Activated CD4-positive, alpha-beta memory T cell treated with anti-CD3 and anti-CD28 coated beads, Interleukin-2, amount 10 ng/mL, durations not matched to agents 7 days and 5 days (primary cell): Measurements from ENCODE around the gene PSMB11. TPM values are rescaled to one million over a fixed set of nuclear protein-coding genes. Genes with fewer than 3 reads are reported as not detected.
"Not testable (repeated sequence)": the region's sequence is repeated elsewhere in the genome, so short reads cannot be mapped to it uniquely, and the experiment has no call there.

Experiments
- CTCF ChIA-PET: fragments of 350-600 bp; sonication (Branson Sonifier 250); formaldehyde crosslinking; loops from one replicate; lab custom pipeline; 2021; ENCODE audit warnings: antibody characterized with exemption, inconsistent platforms; lab: Charles Lee
- POLR2A ChIA-PET: fragments of 350-600 bp; sonication (Branson Sonifier 250); formaldehyde crosslinking; loops from one replicate; lab custom pipeline; 2021; ENCODE audit warnings: antibody characterized with exemption; lab: Charles Lee
- DNase-seq: peaks from one replicate; pipeline ENCODE4 v3.0.0-alpha.2; 2020
- H3K27ac Mint-ChIP-seq: one replicate; pipeline ENCODE4 v1.8.0; 2021; ENCODE audit warnings: mild to moderate bottlenecking, mixed read lengths
- H3K27me3 Mint-ChIP-seq: one replicate; pipeline ENCODE4 v1.8.0; 2021; ENCODE audit warnings: mixed read lengths
- H3K36me3 Mint-ChIP-seq: one replicate; pipeline ENCODE4 v1.8.0; 2021; ENCODE audit warnings: low read depth, mixed read lengths
- H3K4me1 Mint-ChIP-seq: one replicate; pipeline ENCODE4 v1.8.0; 2021; ENCODE audit warnings: mixed read lengths
- H3K4me3 Mint-ChIP-seq: one replicate; pipeline ENCODE4 v1.8.0; 2021; ENCODE audit warnings: mild to moderate bottlenecking, mixed read lengths
- H3K9me3 Mint-ChIP-seq: one replicate; pipeline ENCODE4 v1.8.0; 2021; ENCODE audit warnings: mixed read lengths
- total RNA-seq, 2 experiments: library from RNA; stranded (reverse); gene quantifications; one replicate each; pipeline ENCODE4 v1.2.3, GENCODE V29; 2021

Gene PSMB11, protein sequence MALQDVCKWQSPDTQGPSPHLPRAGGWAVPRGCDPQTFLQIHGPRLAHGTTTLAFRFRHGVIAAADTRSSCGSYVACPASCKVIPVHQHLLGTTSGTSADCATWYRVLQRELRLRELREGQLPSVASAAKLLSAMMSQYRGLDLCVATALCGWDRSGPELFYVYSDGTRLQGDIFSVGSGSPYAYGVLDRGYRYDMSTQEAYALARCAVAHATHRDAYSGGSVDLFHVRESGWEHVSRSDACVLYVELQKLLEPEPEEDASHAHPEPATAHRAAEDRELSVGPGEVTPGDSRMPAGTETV
- total RNA-seq, result not detected

DNA sequence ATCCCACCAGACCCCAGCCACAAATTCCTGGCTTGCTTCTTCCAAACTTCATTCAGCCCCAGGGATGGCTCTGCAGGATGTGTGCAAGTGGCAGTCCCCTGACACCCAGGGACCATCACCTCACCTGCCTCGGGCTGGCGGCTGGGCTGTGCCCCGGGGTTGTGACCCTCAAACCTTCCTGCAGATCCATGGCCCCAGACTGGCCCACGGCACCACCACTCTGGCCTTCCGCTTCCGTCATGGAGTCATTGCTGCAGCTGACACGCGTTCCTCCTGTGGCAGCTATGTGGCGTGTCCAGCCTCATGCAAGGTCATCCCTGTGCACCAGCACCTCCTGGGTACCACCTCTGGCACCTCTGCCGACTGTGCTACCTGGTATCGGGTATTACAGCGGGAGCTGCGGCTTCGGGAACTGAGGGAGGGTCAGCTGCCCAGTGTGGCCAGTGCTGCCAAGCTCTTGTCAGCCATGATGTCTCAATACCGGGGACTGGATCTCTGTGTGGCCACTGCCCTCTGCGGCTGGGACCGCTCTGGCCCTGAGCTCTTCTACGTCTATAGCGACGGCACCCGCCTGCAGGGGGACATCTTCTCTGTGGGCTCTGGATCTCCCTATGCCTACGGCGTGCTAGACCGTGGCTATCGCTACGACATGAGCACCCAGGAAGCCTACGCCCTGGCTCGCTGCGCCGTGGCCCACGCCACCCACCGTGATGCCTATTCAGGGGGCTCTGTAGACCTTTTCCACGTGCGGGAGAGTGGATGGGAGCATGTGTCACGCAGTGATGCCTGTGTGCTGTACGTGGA, at the start of gene PSMB11:
PSMB11 (plus strand) TSS at position 51 of the 804 bp plus-strand sequence; CDS start at position 65, 14 bp downstream.
- Mint-ChIP-seq H3K4me1 (no peaks in the 10 kb centered on the region), H3K27ac (no peak within 1 kb of the TSS), H3K4me3 (no peak within 1 kb of the TSS), H3K27me3 (no peaks in the 10 kb centered on the region), H3K36me3 (no peaks in the 10 kb centered on the region), H3K9me3 (no peaks in the 10 kb centered on the region)
- POLR2A ChIA-PET, result interaction anchor here (1.2 kb wide), 1 partner anchor 36 kb away, joined by 5 read pairs; no protein-coding TSS in a partner anchor
- DNase-seq, result no peak
- CTCF ChIA-PET, result interaction anchor here (1.9 to 2.2 kb wide), 2 partner anchors 14 to 27 kb away, joined by 6 to 7 read pairs; no protein-coding TSS in a partner anchor

DNA sequence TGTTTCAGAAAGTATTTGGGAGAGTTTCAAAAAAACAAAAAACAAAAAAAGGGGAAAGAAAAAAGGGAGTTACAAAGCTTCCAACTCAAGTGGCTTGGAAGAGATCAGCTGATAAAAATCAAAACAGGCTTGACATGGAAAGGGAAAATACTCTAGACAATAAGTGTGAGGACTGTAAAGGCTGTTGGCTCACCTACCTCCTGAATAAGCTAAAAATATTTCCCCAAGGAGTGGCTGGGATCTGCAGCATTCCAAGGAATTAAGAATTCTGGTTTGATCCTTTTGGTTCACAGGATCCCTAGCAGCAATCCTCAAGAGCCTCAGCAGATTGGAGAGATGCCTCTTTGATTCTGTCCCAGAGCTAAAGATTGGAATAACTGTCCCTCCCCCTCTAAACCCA, 48.5 kb upstream of the PSMB11 start:
- POLR2A ChIA-PET, result interaction anchor here (5.3 kb wide), 1 partner anchor 14 kb away, joined by 48 read pairs; no protein-coding TSS in a partner anchor
- Mint-ChIP-seq H3K9me3 (no peaks in the 10 kb centered on the region), H3K4me1 (no peaks in the 10 kb centered on the region), H3K27ac (no peak overlapping the region), H3K27me3 (no peaks in the 10 kb centered on the region), H3K36me3 (no peaks in the 10 kb centered on the region), H3K4me3 (no peak overlapping the region)
- CTCF ChIA-PET, result interaction anchor here (0.7 to 6.9 kb wide), 9 partner anchors 8 to 101 kb away, joined by 3 to 71 read pairs (median 13); partner anchors contain the start of genes ACIN1, C14orf119 and CDH24
- no peak for DNase-seq

DNA sequence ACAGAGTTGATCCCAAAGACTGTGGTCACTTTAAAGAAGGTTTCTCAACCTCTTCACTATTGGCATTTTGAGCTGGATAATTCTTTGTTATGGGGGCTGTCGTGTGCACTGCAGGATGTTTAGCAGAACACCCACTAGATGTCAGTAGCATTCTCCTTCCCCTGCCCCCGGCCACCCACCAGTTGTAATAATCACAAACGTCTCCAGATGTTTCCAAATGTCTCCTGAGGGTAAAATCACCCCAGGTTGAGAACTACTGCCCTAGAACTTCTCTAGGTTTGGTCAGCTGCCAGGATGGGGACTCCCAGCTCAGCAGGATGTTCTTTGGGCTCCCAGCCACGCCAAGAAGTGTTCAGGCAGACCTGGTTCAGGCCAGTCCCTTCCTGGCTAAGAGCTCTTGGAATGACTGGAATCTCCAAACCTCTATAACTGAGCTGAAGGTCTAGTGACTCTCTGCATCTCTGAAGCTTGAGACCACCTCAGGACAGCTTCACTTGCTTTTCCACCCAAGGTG, 47.2 kb upstream of the PSMB11 start:
- Mint-ChIP-seq H3K27ac (no peak overlapping the region), H3K27me3 (no peaks in the 10 kb centered on the region), H3K36me3 (no peaks in the 10 kb centered on the region), H3K4me1 (no peaks in the 10 kb centered on the region), H3K4me3 (no peak overlapping the region), H3K9me3 (no peaks in the 10 kb centered on the region)
- peak; percentile 29 for DNase-seq
- ChIA-PET CTCF (interaction anchor here (0.7 to 6.9 kb wide), 23 partner anchors 9 to 1169 kb away, joined by 3 to 71 read pairs (median 5); partner anchors contain the start of gene CDH24), POLR2A (interaction anchor here (0.7 to 5.3 kb wide), 4 partner anchors 13 to 1075 kb away, joined by 3 to 48 read pairs (median 4); no protein-coding TSS in a partner anchor)

DNA sequence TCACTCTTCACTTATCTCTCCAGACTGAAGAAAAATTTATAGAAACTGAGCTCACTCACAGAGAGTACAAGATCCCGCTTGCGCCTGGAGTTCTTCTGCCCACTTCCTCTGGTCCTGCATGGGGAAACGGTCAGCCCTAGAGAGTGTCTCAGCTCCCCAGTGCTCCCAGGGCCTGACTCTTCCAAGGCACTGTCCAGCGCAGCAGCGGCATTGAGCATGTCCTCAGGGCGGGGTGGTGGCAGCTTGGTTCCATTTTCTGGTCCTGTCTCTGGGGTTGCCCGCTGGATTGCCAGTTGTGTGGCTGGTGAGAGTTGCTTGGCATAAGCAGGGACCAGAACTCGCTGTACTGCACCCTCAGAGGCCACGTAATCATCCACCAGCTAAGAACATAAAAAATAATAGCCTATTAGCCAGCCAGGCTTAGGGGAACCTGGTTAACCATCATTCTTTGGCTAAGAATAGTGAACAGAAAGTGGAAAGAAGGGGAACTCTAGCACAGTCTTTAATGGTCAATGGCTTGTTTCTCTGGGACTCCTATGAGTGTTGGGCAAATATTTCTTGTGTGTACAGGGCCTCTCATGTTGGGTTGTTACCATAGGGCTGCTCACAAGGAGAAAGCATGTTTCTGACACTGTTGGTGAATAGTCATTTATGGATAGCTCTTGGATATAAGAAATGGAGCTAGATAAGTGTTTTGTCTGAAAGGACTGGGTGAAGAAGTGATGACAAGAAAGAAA, 46.0 kb upstream of the PSMB11 start:
- no peak overlapping the region for H3K27ac Mint-ChIP-seq

GRCh38 chr14:22996768-22997654, 45.0 kb upstream of the PSMB11 start:
- ChIA-PET CTCF (interaction anchor here (0.7 to 6.9 kb wide), 10 partner anchors 8 to 72 kb away, joined by 3 to 71 read pairs (median 4); partner anchors contain the start of genes AJUBA, CDH24 and HAUS4), POLR2A (interaction anchor here (1.4 to 5.3 kb wide), 2 partner anchors 9 to 10 kb away, joined by 4 to 48 read pairs; no protein-coding TSS in a partner anchor)
- H3K27ac Mint-ChIP-seq, result no peak overlapping the region
- no peaks in the 10 kb centered on the region for H3K36me3 Mint-ChIP-seq
- H3K4me3 Mint-ChIP-seq, result no peak overlapping the region
- DNase-seq, result no peak
- no peaks in the 10 kb centered on the region for H3K9me3 Mint-ChIP-seq
- H3K27me3 Mint-ChIP-seq, result no peaks in the 10 kb centered on the region
- no peaks in the 10 kb centered on the region for H3K4me1 Mint-ChIP-seq

More for the DNA sequence above, 46.0 kb upstream of the PSMB11 start:
- no peak overlapping the region for H3K4me3 Mint-ChIP-seq
- no peaks in the 10 kb centered on the region for H3K36me3 Mint-ChIP-seq
- H3K27me3 Mint-ChIP-seq, result no peaks in the 10 kb centered on the region
- no peak for DNase-seq
- no peaks in the 10 kb centered on the region for H3K4me1 Mint-ChIP-seq
- ChIA-PET CTCF (interaction anchor here (0.6 to 6.9 kb wide), 20 partner anchors 7 to 1170 kb away, joined by 3 to 71 read pairs (median 4); partner anchors contain the start of genes CDH24 and HAUS4), POLR2A (interaction anchor here (1.1 to 5.3 kb wide), 2 partner anchors 10 to 11 kb away, joined by 3 to 48 read pairs; no protein-coding TSS in a partner anchor)
- no peaks in the 10 kb centered on the region for H3K9me3 Mint-ChIP-seq

GRCh38 chr14:22997676-22998323, 44.2 kb upstream of the PSMB11 start:
- H3K4me1 Mint-ChIP-seq, result no peaks in the 10 kb centered on the region
- CTCF ChIA-PET, result interaction anchor here (0.6 to 6.9 kb wide), 5 partner anchors 9 to 125 kb away, joined by 3 to 71 read pairs (median 3); partner anchors contain the start of genes AJUBA and CDH24
- no peaks in the 10 kb centered on the region for H3K27me3 Mint-ChIP-seq
- H3K27ac Mint-ChIP-seq, result no peak overlapping the region
- POLR2A ChIA-PET, result interaction anchor here (1.4 kb wide), 1 partner anchor 9 kb away, joined by 4 read pairs; no protein-coding TSS in a partner anchor
- no peaks in the 10 kb centered on the region for H3K9me3 Mint-ChIP-seq
- no peaks in the 10 kb centered on the region for H3K36me3 Mint-ChIP-seq
- DNase-seq, result no peak
- H3K4me3 Mint-ChIP-seq, result no peak overlapping the region

DNA sequence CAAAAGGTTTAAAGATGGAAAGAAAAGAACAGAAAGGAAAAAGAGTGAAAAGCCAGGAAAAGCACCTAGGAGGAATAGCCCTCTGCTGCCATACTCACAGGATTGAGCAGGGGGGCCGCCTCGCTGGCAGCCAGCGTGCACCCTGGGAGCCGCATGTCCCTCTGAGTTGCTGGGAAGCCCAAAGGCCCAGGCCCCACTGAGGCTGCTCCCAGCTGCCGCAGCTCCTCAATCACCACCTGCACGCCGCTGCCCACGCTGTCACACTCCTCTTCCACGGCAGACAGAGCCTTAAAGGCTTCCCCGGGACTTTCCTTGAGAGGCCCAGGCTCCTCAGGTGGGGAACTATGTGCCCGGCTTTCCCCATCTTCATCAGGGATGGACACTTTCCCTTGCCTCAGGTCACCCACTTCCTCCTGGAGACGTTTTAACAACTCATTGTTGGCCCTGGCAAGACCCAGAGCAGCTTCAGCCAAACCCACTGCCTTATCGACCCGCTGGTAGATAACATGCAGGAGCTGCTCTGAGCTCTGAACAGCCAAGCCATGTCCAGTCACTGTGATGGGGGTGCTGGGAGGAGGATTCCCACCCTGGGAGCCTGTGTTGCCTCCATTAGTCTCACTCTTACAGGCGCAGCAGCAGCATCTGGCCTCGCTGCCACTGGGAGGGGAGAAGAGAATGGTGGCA, 43.5 kb upstream of the PSMB11 start:
- Mint-ChIP-seq H3K27ac (no peak overlapping the region), H3K4me1 (no peaks in the 10 kb centered on the region), H3K4me3 (no peak overlapping the region), H3K27me3 (no peaks in the 10 kb centered on the region), H3K36me3 (no peaks in the 10 kb centered on the region), H3K9me3 (no peaks in the 10 kb centered on the region)
- DNase-seq, result no peak
- ChIA-PET POLR2A (interaction anchor here (1.4 kb wide), 1 partner anchor 8 kb away, joined by 4 read pairs; no protein-coding TSS in a partner anchor), CTCF (interaction anchor here (0.6 to 6.9 kb wide), 4 partner anchors 13 to 124 kb away, joined by 3 to 71 read pairs (median 33); partner anchors contain the start of genes AJUBA and CDH24)

DNA sequence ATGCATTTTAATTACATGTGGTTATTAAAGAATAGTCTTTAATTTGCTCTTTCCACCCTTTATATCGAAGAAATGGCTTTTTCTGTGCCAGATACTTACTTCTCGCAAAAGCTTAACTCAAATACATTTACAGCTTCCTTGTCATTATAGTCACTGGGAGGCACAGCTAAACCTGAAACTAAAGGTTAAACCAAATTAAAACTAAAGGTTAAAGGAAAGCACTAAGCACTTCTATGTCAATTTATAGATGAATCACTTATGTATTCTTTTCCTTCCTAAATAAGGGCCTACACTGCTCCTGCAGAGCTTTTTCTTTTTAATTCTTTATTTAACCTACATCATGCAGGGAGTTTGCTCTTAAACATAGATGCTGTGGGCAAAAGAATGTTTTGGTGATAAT, 41.2 kb upstream of the PSMB11 start:
- Mint-ChIP-seq H3K4me1 (peaks cover 7% of the 10 kb centered on the region), H3K4me3 (no peak overlapping the region), H3K36me3 (no peaks in the 10 kb centered on the region), H3K27ac (no peak overlapping the region), H3K9me3 (no peaks in the 10 kb centered on the region), H3K27me3 (no peaks in the 10 kb centered on the region)
- DNase-seq, result no peak
- ChIA-PET POLR2A (interaction anchor here (1.0 kb wide), 1 partner anchor 14 kb away, joined by 3 read pairs; no protein-coding TSS in a partner anchor), CTCF (interaction anchor here (1.3 to 2.5 kb wide), 5 partner anchors 14 to 68 kb away, joined by 4 to 15 read pairs (median 10); partner anchors contain the start of gene CDH24)

DNA sequence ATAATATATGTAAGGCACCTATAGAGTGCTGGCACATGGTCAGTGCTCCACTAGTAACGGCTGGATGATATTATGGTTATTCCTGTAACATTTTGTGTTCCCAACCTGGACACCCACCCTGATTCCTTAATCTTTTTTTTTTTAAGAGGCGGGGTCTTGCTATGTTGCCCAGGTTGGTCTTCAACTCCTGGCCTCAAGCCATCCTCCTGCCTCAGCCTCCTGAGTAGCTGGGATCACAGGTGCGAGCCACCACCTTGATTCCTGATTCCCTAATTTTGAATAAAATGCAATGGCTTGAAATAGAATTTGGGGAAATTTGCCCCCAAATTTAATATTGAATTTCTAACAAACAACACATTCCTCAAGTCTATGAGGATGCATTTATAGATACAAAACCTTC, 39.4 kb upstream of the PSMB11 start:
- no peak for DNase-seq
- peaks cover 22% of the 10 kb centered on the region for H3K4me1 Mint-ChIP-seq
- H3K36me3 Mint-ChIP-seq, result no peaks in the 10 kb centered on the region
- no peak overlapping the region for H3K27ac Mint-ChIP-seq
- H3K9me3 Mint-ChIP-seq, result no peaks in the 10 kb centered on the region
- ChIA-PET CTCF (interaction anchor here (0.7 to 2.5 kb wide), 6 partner anchors 16 to 430 kb away, joined by 3 to 11 read pairs (median 3); partner anchors contain the start of genes AJUBA and CDH24), POLR2A (no interaction called here)
- H3K4me3 Mint-ChIP-seq, result no peak overlapping the region
- no peaks in the 10 kb centered on the region for H3K27me3 Mint-ChIP-seq

- H3K36me3 Mint-ChIP-seq, DNase-seq, CTCF ChIA-PET, POLR2A ChIA-PET, H3K4me3 Mint-ChIP-seq, H3K9me3 Mint-ChIP-seq, H3K27me3 Mint-ChIP-seq, H3K27ac Mint-ChIP-seq: not testable (repeated sequence)
- H3K4me1 Mint-ChIP-seq, result peaks cover 37% of the 10 kb centered on the region
Observed at GRCh38 chr14:23004274-23004673, 37.7 kb upstream of the PSMB11 start.
